ENCODE results near the gene SUDS3.
"Not testable (repeated sequence)": the region's sequence is repeated elsewhere in the genome, so short reads cannot be mapped to it uniquely, and the experiment has no call there.

Gene SUDS3

DNA sequence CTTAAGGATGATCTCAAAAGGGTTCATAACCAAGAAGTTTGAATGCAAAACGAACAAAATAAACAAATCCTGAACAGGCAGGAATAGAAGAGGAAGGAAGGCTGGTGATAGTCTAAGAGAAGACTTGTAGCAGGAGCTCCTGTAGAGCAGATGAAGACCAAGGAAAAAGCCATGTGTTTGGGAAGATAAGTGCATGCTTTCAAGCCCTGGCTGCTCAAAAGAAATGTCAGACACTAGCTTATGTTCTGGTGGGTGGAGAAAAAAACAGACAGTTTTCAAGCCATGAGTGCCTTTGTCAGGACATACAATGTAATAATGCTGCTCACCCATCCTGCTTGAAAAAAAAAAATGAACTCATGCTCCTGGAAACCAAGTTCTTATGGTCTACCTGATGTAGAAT lies 31.0 kb upstream of the SUDS3 start:
- Mint-ChIP-seq H3K4me3 (peak overlapping the region in 1 of 2 donors; percentile 1), H3K4me1 (ENCODE audit: low read depth in 2 of 2) (peaks cover 15 to 42% of the 10 kb centered on the region in 2 donors), H3K27me3 (no peaks in the 10 kb centered on the region), H3K27ac (peak overlapping the region in 1 of 2 donors; percentile 3), H3K9me3 (no peaks in the 10 kb centered on the region), H3K36me3 (ENCODE audit: insufficient read depth) (peaks cover 8% of the 10 kb centered on the region)
- DNase-seq (no peak), ATAC-seq (replicated peaks) (no peak)

DNA sequence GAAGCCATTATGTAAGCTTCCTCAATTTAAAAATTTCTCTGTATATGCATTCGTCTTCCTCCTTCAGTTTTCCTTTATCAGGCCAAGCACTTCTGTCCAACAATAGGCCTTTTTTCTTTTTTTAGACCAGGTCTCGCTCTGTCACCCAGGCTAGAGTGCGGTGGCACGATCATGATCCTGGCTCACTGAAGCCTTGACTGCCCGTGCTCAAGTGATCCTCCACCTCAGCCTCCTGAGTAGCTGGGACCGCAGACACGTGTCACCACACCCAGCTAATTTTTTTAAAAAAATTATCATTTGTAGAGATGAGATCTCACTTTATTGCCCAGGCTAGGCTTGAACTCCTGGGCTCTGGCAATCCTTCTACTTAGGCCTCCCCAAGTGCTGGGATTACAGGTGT lies 29.5 kb upstream of the SUDS3 start:
- H3K9me3 Mint-ChIP-seq, result no peaks in the 10 kb centered on the region
- H3K27ac Mint-ChIP-seq, result peak overlapping the region; percentile 0 to 53
- peaks cover 8% of the 10 kb centered on the region for H3K36me3 Mint-ChIP-seq (ENCODE audit: insufficient read depth)
- DNase-seq (no peak), ATAC-seq (replicated peaks) (peak; percentile 8)
- H3K4me3 Mint-ChIP-seq, result no peak overlapping the region
- H3K27me3 Mint-ChIP-seq, result no peaks in the 10 kb centered on the region
- peaks cover 15 to 44% of the 10 kb centered on the region in 2 donors for H3K4me1 Mint-ChIP-seq (ENCODE audit: low read depth in 2 of 2)

DNA sequence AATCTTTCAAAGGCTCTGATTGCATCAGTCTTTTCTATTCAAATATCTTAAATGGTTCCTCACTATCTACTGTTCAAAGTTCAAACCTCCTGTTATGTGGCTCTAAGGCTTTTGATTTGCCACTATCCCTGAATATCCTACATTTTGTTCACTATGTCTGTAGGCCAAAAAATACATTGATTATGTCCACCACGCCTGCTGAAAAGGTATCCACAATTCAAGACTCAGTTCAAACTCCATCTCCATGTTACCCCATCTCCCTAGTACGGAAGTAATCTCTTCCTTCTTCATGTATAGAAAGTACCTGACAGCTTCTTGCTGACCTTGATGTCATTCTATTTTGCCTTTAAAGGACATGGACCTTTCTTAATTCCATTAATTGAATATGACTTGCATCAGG lies 28.4 kb upstream of the SUDS3 start:
- H3K4me1 Mint-ChIP-seq (ENCODE audit: low read depth in 2 of 2), result peaks cover 16 to 39% of the 10 kb centered on the region in 2 donors
- peak overlapping the region; percentile 0 to 53 for H3K27ac Mint-ChIP-seq
- H3K4me3 Mint-ChIP-seq, result peak overlapping the region in 1 of 2 donors; percentile 16
- H3K27me3 Mint-ChIP-seq, result no peaks in the 10 kb centered on the region
- H3K9me3 Mint-ChIP-seq, result no peaks in the 10 kb centered on the region
- no peak for DNase-seq
- no peak for ATAC-seq (replicated peaks)
- peaks cover 4% of the 10 kb centered on the region for H3K36me3 Mint-ChIP-seq (ENCODE audit: insufficient read depth)

DNA sequence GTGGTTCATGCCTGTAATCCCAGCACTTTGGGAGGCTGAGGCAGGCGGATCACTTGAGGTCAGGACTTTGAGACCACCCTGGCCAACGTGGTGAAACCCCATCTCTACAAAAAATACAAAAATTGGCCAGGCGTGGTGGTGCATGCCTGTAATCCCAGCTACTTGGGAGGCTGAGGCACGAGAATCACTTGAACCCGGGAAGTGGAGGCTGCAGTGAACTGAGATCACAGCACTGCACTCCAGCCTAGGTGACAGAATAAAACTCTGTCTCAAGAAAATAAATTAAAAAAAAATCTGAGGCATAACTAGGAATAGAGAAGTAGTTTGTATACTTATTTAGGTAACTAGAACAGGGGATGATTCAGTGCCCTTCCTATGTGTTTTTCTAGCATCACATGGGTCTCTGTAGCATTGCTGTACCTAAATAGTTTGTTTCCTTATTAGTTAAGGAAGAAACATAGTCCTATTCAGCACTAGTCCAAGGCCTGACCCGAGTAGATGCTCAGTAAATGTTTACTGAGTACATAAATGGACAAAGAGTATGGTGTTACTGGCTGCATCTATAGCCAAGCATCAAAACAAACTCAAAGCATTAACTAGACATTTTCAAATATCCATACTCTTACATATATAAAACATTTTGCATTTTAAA lies 25.3 kb upstream of the SUDS3 start:
- no peaks in the 10 kb centered on the region for H3K27me3 Mint-ChIP-seq
- H3K27ac Mint-ChIP-seq, result no peak overlapping the region
- H3K36me3 Mint-ChIP-seq (ENCODE audit: insufficient read depth), result peaks cover 4% of the 10 kb centered on the region
- H3K4me3 Mint-ChIP-seq, result no peak overlapping the region
- no peak for DNase-seq
- H3K9me3 Mint-ChIP-seq, result no peaks in the 10 kb centered on the region
- peaks cover 30 to 44% of the 10 kb centered on the region in 2 donors for H3K4me1 Mint-ChIP-seq (ENCODE audit: low read depth in 2 of 2)
- ATAC-seq (replicated peaks), result no peak

DNA sequence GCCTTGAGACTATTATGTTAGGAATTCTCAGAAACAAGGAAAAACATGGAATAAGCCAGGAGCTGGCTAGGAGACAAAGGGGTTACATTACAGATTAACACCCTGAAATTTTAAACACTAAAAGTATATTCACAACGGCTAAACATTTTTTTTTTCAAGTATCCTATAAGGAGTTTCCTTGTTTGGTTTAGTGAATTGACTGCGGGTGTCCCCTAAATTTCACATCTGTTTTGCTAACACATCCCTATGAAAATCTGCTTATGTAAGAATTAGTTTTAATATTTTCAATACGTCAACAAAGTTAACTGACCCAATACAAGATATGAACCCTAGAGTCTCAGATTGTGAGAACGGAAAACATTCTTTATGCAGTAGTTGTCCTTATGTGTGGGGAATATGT lies 22.6 kb upstream of the SUDS3 start:
- H3K9me3 Mint-ChIP-seq, result no peaks in the 10 kb centered on the region
- no peak overlapping the region for H3K27ac Mint-ChIP-seq

DNA sequence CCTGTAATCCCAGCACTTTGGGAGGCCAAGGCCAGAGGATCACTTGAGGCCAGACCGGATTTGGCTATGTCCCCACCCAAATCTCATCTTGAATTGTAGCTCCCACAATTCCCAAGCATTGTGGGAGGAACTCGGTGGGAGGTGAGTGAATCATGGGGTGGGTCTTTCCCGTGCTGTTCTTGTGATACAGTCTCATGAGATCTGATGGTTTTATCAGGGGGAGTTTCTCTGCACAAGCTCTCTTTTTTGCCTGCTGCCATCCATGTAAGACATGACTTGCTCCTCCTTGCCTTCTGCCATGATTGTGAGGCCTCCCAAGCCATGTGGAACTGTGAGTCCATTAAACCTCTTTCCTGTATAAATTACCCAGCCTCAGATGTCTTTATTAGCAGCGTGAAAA lies 21.9 kb upstream of the SUDS3 start:
- peak overlapping the region in 1 of 2 donors; percentile 65 for H3K27ac Mint-ChIP-seq
- ATAC-seq (replicated peaks); DNase-seq; H3K27me3 Mint-ChIP-seq; H3K9me3 Mint-ChIP-seq; H3K36me3 Mint-ChIP-seq (ENCODE audit: insufficient read depth): not testable (repeated sequence)
- H3K4me3 Mint-ChIP-seq, result peak overlapping the region in 1 of 2 donors; percentile 10
- H3K4me1 Mint-ChIP-seq (ENCODE audit: low read depth in 2 of 2), result peaks cover 29 to 55% of the 10 kb centered on the region in 2 donors

More for the DNA sequence above, 22.6 kb upstream of the SUDS3 start:
- no peaks in the 10 kb centered on the region for H3K27me3 Mint-ChIP-seq
- no peak overlapping the region for H3K4me3 Mint-ChIP-seq
- DNase-seq, result no peak
- H3K4me1 Mint-ChIP-seq (ENCODE audit: low read depth in 2 of 2), result peaks cover 28 to 48% of the 10 kb centered on the region in 2 donors
- no peak for ATAC-seq (replicated peaks)
- peaks cover 3% of the 10 kb centered on the region for H3K36me3 Mint-ChIP-seq (ENCODE audit: insufficient read depth)

DNA sequence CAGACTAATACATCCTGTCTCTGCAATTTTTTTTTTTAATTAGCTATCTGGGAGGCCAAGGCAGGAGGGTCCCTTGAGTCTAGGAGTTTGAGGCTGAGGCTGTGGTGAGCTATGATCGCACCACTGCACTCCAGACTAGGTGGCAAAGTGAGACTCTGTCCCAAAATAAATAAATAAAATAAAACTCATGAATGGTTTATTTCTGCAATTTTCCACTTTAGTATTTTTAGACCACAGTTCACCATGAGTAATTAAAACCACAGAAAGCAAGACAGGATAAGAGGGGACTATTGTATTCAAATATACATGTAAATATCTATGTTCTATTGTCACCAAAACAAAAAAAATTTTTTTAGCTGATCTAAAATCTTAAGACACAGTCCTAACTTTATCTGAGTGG lies 21.5 kb upstream of the SUDS3 start:
- H3K9me3 Mint-ChIP-seq, result no peaks in the 10 kb centered on the region
- peaks cover 3% of the 10 kb centered on the region for H3K36me3 Mint-ChIP-seq (ENCODE audit: insufficient read depth)
- H3K4me1 Mint-ChIP-seq (ENCODE audit: low read depth in 2 of 2), result peaks cover 33 to 58% of the 10 kb centered on the region in 2 donors
- no peak for ATAC-seq (replicated peaks)
- peak overlapping the region in 1 of 2 donors; percentile 10 for H3K4me3 Mint-ChIP-seq
- peak overlapping the region in 1 of 2 donors; percentile 65 for H3K27ac Mint-ChIP-seq
- DNase-seq, result no peak
- H3K27me3 Mint-ChIP-seq, result no peaks in the 10 kb centered on the region

DNA sequence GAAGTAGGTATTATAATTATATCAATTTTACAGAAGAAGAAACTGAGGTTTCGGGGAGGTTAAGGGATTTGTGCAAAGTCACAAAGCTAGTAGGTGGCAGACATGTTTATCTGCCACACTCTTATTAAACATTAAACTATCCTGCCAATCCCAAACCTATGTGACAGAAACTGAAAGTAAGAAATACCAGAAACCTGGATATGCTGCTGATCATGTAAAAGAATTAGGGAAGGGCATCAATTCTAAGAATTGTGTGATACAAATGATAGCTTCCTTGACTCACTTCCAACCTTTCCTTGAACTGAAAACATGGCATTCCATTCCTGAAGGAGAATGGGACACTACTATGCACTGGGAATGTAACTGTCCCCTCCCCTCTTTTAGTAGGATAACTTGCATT lies 20.5 kb upstream of the SUDS3 start:
- ATAC-seq (replicated peaks) (no peak), DNase-seq (no peak)
- H3K27me3 Mint-ChIP-seq, result no peaks in the 10 kb centered on the region
- peaks cover 3% of the 10 kb centered on the region for H3K36me3 Mint-ChIP-seq (ENCODE audit: insufficient read depth)
- H3K4me1 Mint-ChIP-seq (ENCODE audit: low read depth in 2 of 2), result peaks cover 33 to 52% of the 10 kb centered on the region in 2 donors
- H3K4me3 Mint-ChIP-seq, result peak overlapping the region; percentile 25 to 93
- peak overlapping the region in 1 of 2 donors; percentile 82 for H3K27ac Mint-ChIP-seq
- no peaks in the 10 kb centered on the region for H3K9me3 Mint-ChIP-seq

DNA sequence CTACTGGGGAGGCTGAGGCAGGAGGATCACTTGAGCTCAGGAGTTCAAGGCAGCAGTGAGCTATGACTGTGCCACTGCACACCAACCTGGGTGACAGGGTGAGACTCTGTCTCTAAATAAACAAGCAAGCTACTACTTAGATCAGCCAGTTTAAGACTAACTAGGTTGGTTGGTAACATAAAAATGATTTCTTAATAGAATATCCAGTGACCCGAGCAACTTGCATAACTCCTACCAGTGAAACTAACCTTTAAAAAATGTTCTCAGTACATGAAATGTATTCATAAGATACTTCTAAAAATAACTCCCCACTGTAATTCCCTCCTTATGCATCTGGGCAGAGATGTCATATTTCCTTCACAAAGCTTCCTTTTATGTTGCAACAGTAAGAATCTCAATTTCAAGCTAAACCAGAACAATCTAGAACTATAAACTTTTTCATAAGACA lies 19.5 kb upstream of the SUDS3 start:
- Mint-ChIP-seq H3K4me3 (peak overlapping the region; percentile 64 to 93), H3K27me3 (no peaks in the 10 kb centered on the region), H3K36me3 (ENCODE audit: insufficient read depth) (peaks cover 3% of the 10 kb centered on the region), H3K9me3 (no peaks in the 10 kb centered on the region), H3K4me1 (ENCODE audit: low read depth in 2 of 2) (peaks cover 33 to 52% of the 10 kb centered on the region in 2 donors), H3K27ac (peak overlapping the region; percentile 82 to 94)
- ATAC-seq (replicated peaks), result no peak
- DNase-seq, result no peak

DNA sequence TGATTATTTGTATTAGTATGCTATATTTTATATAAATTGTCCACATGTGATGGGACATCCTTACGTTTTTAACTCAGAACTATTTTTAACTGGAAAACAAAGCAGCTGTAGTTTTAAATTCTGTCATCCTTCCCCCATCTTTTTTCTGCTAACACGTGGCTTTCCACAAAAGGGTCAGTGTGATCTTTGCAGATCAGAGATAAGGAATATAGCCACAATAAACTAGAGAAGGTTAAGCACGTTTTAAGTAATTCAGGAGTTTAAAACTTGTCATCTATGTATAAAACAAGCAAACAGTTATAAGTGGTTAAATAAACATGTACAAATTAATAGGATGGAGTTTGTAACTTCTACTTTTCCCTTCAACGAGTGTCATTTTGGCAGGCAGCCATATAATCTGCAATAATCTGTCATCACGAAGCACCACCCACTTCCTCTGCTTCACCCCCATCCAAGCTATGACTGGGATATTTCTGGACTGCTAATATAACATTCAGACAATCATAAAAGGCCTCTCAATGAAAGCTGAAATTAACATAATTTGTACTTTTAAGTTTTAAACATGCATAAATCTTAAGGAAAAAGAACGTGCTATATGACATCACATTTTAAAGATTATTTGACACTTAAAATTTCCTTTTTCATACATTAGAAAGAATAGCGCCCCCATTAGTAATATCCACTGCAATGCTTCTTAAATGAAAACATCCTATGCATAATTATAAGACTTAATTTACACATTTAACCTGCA lies 18.9 kb upstream of the SUDS3 start:
- no peaks in the 10 kb centered on the region for H3K9me3 Mint-ChIP-seq
- peaks cover 3% of the 10 kb centered on the region for H3K36me3 Mint-ChIP-seq (ENCODE audit: insufficient read depth)
- peaks cover 33 to 52% of the 10 kb centered on the region in 2 donors for H3K4me1 Mint-ChIP-seq (ENCODE audit: low read depth in 2 of 2)
- ATAC-seq (replicated peaks) (peak; percentile 81), DNase-seq (peak; percentile 46 to 62 (median 60))
- H3K27me3 Mint-ChIP-seq, result no peaks in the 10 kb centered on the region
- H3K4me3 Mint-ChIP-seq, result peak overlapping the region; percentile 64 to 93
- H3K27ac Mint-ChIP-seq, result peak overlapping the region; percentile 82 to 94

DNA sequence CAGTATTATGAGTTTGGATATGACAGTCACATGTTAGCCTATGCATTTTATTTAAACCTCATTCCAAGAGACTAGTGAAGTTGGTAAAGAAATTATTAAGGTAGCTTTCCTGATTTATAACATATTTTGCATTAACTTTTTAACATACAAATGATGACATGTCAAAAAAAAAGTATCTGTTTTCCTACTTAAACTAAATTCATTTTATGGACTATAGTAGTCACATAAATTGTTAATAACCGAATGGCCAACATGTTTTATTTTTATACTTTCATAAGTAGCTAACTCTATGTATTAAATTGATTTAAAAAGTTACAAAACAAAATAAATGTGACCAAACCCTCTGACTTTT lies 18.4 kb upstream of the SUDS3 start:
- H3K9me3 Mint-ChIP-seq, result no peaks in the 10 kb centered on the region
- ATAC-seq (replicated peaks) (no peak), DNase-seq (no peak)
- H3K4me1 Mint-ChIP-seq (ENCODE audit: low read depth in 2 of 2), result peaks cover 30 to 51% of the 10 kb centered on the region in 2 donors
- peaks cover 3% of the 10 kb centered on the region for H3K36me3 Mint-ChIP-seq (ENCODE audit: insufficient read depth)
- peak overlapping the region; percentile 74 to 93 for H3K4me3 Mint-ChIP-seq
- H3K27ac Mint-ChIP-seq, result peak overlapping the region; percentile 82 to 94
- H3K27me3 Mint-ChIP-seq, result no peaks in the 10 kb centered on the region

DNA sequence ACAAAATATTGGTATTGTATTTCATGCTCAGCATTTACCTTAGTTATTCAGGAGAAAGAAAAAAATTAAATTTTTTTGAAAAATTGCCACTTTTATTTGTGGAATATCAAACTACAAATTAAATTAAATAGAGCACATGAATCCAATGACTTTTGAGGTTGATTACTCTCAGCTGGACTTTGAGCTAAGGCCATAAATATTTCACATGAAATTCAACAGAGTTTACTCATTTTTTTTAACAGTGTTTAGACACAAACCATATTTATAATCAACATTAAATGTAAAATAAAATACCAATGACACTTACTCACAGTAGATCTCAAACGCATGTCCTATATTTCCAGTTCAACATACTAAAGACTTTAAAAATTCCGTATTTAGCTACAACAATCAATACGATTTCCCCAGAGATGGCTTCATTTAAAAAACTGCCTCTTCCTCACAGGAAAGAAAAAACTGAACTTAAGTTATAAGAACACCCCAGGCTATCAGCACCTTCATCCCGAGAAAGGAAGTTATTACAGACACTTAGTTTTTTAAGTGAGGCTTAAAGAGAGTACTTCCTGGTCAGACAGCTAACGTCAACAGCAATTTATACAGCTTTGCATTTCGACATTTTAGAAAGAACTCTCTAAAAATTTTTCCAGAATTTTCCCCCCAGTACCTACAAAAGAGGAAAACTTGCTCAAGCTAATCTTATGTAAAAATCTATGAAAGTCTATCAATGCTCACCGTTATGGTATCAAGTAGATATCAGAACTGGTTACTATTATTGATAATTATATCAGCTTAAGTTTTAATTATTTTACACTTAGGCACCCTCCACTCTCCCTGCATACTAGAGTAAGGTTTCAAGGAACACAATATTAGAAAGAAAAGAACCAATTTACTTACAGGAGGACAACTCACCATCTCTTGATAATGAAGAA lies 17.5 kb upstream of the SUDS3 start:
- peaks cover 3% of the 10 kb centered on the region for H3K36me3 Mint-ChIP-seq (ENCODE audit: insufficient read depth)
- ATAC-seq (replicated peaks), result peak; percentile 39
- H3K9me3 Mint-ChIP-seq, result no peaks in the 10 kb centered on the region
- no peak for DNase-seq
- no peaks in the 10 kb centered on the region for H3K27me3 Mint-ChIP-seq
- peaks cover 27 to 50% of the 10 kb centered on the region in 2 donors for H3K4me1 Mint-ChIP-seq (ENCODE audit: low read depth in 2 of 2)
- peak overlapping the region; percentile 78 to 94 for H3K27ac Mint-ChIP-seq
- peak overlapping the region; percentile 74 to 93 for H3K4me3 Mint-ChIP-seq

DNA sequence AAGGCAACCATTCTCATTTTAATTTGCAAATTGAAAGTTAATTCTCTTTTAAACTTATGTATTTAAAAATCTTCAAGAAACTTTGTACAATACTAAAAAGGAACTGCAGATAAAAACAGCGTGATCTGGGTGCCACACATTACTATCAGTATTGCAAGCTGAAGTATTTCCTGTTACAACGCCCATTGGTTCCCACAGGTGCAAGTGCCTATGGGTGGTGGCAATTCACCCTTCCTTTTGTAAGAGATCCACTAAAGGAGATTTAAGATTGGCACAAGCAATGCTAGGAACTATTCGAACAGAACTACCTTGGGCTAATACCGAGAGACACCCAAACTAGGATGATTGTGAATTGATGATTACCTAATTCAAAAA lies 16.8 kb upstream of the SUDS3 start:
- no peaks in the 10 kb centered on the region for H3K27me3 Mint-ChIP-seq
- DNase-seq (peak in 2 of 3 experiments; percentile 10 to 26), ATAC-seq (replicated peaks) (peak; percentile 76)
- peaks cover 3% of the 10 kb centered on the region for H3K36me3 Mint-ChIP-seq (ENCODE audit: insufficient read depth)
- peak overlapping the region; percentile 74 to 93 for H3K4me3 Mint-ChIP-seq
- H3K4me1 Mint-ChIP-seq (ENCODE audit: low read depth in 2 of 2), result peaks cover 25 to 52% of the 10 kb centered on the region in 2 donors
- peak overlapping the region; percentile 78 to 94 for H3K27ac Mint-ChIP-seq
- H3K9me3 Mint-ChIP-seq, result no peaks in the 10 kb centered on the region
